DND-41 (cell line): ENCODE data around the gene GRIP2.

Experiments used
- EZH2 ChIP-seq: IDR thresholded peaks from 3 replicates; pipeline ENCODE4 v1.6.1; 2012; ENCODE audit warnings: borderline replicate concordance, low read depth, mild to moderate bottlenecking, moderate library complexity, low read length, inconsistent platforms; ENCODE audit not compliant: severe bottlenecking
- TF ChIP-seq, protein P1 (sequence below): IDR thresholded peaks from 2 replicates; pipeline ENCODE4 v1.5.1; 2012; ENCODE audit warnings: borderline replicate concordance, low read length, moderate library complexity, mild to moderate bottlenecking; ENCODE audit not compliant: poor library complexity, severe bottlenecking; ENCODE audit errors: extremely low read depth

DNA sequence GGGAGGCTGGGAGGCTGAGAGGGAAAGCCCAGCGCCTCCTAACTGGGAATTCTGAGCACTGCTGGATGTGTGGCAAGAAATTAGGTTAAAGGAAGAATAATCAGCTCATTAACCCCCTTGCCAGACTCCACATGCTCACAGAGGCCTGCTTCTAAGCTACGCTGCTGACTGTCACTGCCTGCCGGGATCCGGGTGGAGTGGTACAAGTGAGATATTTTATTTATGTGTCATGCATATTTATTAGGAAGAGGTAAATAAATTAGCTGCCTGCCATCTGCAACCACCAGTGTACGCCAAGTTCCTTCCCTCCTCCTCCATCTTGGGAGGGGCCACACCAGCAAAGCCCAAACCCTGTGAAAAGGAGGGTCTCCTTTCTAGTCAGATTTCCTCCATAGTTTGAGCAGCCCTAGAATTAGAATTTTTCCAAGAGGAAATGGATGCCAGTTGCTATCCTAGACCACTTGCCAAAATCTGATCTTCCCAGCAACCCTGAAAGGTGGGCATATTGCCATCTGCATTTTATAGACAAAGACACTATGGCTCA, 43.5 kb upstream of the GRIP2 start:
- TF ChIP-seq, protein P1, sequence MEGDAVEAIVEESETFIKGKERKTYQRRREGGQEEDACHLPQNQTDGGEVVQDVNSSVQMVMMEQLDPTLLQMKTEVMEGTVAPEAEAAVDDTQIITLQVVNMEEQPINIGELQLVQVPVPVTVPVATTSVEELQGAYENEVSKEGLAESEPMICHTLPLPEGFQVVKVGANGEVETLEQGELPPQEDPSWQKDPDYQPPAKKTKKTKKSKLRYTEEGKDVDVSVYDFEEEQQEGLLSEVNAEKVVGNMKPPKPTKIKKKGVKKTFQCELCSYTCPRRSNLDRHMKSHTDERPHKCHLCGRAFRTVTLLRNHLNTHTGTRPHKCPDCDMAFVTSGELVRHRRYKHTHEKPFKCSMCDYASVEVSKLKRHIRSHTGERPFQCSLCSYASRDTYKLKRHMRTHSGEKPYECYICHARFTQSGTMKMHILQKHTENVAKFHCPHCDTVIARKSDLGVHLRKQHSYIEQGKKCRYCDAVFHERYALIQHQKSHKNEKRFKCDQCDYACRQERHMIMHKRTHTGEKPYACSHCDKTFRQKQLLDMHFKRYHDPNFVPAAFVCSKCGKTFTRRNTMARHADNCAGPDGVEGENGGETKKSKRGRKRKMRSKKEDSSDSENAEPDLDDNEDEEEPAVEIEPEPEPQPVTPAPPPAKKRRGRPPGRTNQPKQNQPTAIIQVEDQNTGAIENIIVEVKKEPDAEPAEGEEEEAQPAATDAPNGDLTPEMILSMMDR: no peak
- TF ChIP-seq EZH2: no peak
